Mucosa of stomach (tissue), 1 donor: ENCODE data around the gene RFX3.

ENCODE experiments used
- H3K27me3 ChIP-seq: one replicate; pipeline ENCODE4 v1.7.0; 2013; ENCODE audit warnings: mild to moderate bottlenecking, low read length; ENCODE audit not compliant: control insufficient read depth, insufficient read depth
- H3K36me3 ChIP-seq: one replicate; pipeline ENCODE4 v1.7.0; 2013; ENCODE audit warnings: low read length; ENCODE audit not compliant: control insufficient read depth, insufficient read depth
- H3K4me1 ChIP-seq: one replicate; pipeline ENCODE4 v1.7.0; 2013; ENCODE audit warnings: mild to moderate bottlenecking, low read length; ENCODE audit not compliant: control insufficient read depth, insufficient read depth
- H3K4me3 ChIP-seq: one replicate; pipeline ENCODE4 v1.7.0; 2013; ENCODE audit warnings: low read length
- H3K9ac ChIP-seq: one replicate; pipeline ENCODE4 v1.7.0; 2013; ENCODE audit warnings: mild to moderate bottlenecking, low read length, moderate library complexity
- H3K9me3 ChIP-seq: one replicate; pipeline ENCODE4 v1.7.0; 2013; ENCODE audit warnings: mild to moderate bottlenecking, low read length, moderate library complexity; ENCODE audit not compliant: control insufficient read depth
- donor health status: Pancreatic carcinoma.

RFX3 gene

DNA sequence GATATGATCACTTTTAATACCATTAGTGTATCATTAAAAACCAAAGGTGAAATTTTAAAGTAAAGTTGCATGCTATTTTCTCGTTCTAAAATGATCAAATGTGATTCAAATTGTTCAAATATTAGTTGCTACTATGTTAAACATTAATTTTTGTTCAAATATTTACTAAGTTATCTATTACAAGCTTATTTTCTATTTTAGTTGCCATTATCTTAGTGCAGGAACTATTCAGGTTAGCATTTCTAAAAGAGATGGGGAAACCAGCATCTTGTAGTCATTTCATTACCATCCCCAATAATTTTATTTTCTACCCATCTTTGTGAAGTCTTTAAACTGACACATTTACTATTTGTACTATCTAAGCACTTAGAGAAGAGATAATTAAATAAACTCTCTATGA is 166.0 kb downstream of the RFX3 start:
- H3K4me3 ChIP-seq = no peak overlapping the region
- H3K27me3 ChIP-seq = no peaks in the 10 kb centered on the region
- no peaks in the 10 kb centered on the region for H3K9me3 ChIP-seq
- H3K36me3 ChIP-seq = no peaks in the 10 kb centered on the region
- no peak overlapping the region for H3K9ac ChIP-seq
- H3K4me1 ChIP-seq = peaks cover 4% of the 10 kb centered on the region

DNA sequence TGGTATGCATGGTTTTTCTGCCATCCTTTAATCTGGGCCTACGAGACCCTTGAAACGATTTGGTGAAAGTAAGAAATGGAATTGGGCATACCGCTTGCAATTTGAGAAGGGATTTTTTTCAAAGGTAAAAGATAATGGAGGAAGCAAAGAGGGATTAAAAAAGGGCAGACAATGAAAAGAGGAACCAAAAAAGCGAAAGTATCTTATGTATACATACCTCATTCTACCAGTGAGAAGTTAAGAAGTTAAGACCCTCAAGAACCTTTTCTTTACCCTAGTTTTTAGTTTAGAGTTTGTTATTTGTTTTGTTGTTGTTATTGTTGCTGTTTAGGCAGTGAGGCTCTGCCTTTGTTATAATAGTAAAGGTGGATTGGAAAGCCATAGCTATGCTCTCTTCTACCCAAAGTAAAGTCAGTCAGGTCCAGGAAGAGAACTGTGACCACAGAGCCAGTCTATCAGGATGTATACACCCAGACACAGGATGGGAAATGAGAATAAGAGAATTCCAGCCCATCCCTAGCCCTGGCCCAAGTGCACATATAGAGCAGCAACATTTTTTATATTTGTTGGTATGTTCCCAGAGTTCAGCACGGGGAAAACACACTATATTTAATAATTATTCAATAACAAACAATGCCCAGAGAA is 166.6 kb downstream of the RFX3 start:
- no peaks in the 10 kb centered on the region for H3K27me3 ChIP-seq
- peaks cover 4% of the 10 kb centered on the region for H3K4me1 ChIP-seq
- H3K9ac ChIP-seq = no peak overlapping the region
- no peaks in the 10 kb centered on the region for H3K9me3 ChIP-seq
- no peaks in the 10 kb centered on the region for H3K36me3 ChIP-seq
- no peak overlapping the region for H3K4me3 ChIP-seq

DNA sequence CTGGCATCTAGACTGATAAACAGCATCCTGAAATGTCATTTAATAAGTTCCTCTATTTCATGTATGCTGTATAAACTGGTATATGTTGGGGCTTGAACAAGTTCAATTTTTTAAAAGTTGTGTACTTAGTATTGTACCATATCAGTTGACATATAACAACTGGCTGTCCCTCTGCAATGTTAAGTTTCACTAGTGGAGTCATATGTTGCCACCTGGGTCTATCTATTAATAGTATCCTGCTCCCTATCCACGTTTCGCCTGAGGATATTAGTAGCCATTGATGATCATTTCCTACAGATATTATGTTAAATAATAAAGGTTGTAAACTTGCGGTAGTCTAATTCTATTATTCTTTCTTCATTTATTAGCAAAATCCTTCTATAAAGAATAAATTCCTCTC is 177.6 kb downstream of the RFX3 start:
- no peaks in the 10 kb centered on the region for H3K4me1 ChIP-seq
- H3K36me3 ChIP-seq = no peaks in the 10 kb centered on the region
- no peak overlapping the region for H3K4me3 ChIP-seq
- H3K9me3 ChIP-seq = no peaks in the 10 kb centered on the region
- no peak overlapping the region for H3K9ac ChIP-seq
- no peaks in the 10 kb centered on the region for H3K27me3 ChIP-seq

DNA sequence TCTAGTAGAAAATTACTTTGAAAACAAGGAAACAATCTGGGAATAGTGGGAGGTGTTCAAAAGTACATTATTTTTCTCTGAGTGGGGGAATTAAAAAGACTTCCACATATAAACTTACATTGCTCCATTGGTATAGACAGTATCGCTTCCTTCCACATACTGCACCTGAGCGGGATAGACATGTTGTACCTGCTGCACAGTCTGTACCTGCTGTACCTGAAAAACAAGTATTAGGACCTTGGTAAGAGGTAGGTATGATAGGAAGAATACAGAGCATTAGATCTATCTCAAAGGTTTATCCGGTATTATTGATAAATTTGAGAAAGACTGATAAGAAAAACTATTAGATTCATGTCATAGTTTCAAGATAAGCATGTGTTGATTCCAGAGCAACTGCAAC is 179.3 kb downstream of the RFX3 start:
- H3K4me3 ChIP-seq = no peak overlapping the region
- H3K9ac ChIP-seq = no peak overlapping the region
- no peaks in the 10 kb centered on the region for H3K4me1 ChIP-seq
- H3K36me3 ChIP-seq = no peaks in the 10 kb centered on the region
- H3K27me3 ChIP-seq = no peaks in the 10 kb centered on the region
- no peaks in the 10 kb centered on the region for H3K9me3 ChIP-seq

DNA sequence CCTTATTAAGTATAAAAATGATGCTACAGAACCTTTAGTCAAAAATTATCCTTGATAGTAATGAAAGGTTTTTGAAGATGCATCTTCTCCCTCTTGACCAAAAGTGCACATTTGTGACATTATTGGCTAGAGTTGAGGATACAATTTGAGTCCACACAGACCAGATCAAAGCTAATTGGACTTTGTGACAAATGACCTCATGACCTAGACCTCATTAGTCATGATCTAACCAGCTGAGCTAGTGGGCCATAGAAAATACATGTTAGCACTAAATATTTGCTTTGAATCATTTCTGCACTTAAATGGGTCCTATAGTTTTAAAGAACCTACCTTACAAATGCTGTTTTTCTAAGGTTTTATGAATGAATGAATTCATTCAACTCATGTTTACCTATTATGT is 182.1 kb downstream of the RFX3 start:
- H3K36me3 ChIP-seq = no peaks in the 10 kb centered on the region
- no peaks in the 10 kb centered on the region for H3K4me1 ChIP-seq
- no peak overlapping the region for H3K9ac ChIP-seq
- H3K9me3 ChIP-seq = no peaks in the 10 kb centered on the region
- no peaks in the 10 kb centered on the region for H3K27me3 ChIP-seq
- H3K4me3 ChIP-seq = no peak overlapping the region

DNA sequence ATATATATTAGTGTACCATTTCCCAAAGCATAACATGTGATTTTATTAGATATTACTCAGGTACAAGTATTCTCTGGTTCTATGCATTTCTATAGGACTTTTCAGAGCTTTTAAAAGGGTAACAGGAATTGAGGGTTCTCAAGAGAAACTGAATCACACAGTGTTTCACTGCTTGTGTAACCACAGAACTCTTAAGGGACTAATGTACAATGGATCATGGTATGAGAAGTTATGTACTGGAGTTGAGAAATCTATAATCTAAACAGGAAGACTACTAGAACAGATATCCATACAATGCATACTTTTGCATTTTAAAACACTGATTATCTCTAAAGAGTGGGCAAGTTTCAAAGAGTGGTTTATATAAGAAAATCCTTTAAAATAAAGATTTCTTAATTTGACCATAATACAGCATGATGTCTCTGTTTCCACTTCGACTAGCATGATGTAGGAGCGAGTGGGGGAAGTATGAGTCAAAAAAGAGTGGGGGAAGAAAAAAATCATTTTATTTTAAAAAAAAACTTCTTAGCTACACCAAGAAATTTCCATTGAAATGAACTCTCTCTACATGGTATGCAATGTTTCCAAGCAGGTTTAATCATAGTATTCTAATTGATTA is 183.5 kb downstream of the RFX3 start:
- H3K36me3 ChIP-seq = no peaks in the 10 kb centered on the region
- no peak overlapping the region for H3K9ac ChIP-seq
- H3K4me3 ChIP-seq = no peak overlapping the region
- H3K4me1 ChIP-seq = peaks cover 6% of the 10 kb centered on the region
- no peaks in the 10 kb centered on the region for H3K9me3 ChIP-seq
- no peaks in the 10 kb centered on the region for H3K27me3 ChIP-seq

DNA sequence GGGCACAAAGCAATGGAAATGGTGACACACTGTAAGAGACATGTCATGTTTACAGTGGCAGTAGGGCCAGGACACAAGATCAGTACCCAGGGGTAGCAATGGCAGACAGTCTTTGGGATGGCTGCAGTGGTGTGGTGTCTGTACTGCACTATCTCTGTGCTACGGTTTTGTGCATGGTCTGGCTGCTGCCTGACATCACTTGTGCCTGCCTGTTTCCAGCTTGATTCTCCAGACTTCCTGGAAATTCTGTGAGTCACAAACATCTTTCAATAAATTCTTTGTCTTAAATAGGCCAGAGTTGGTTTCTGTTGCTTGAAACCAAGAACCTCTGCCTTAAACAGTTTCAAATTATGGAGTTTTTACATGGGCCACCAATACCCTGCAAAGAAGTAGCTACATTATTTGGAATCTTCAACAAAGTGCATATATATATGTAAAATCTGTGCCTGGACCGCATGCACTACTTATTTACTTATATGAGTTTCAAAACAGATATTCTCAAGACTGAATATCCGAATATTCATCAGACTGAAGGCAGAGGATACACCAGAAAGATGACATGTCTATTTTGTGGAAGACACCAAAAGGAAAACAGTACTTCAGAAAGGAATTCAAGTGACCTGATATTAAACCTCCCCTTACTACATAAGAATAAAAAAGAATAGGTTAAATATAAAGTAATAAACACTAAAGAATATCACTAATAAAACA is 188.1 kb downstream of the RFX3 start:
- no peak overlapping the region for H3K4me3 ChIP-seq
- no peak overlapping the region for H3K9ac ChIP-seq
- no peaks in the 10 kb centered on the region for H3K36me3 ChIP-seq
- H3K27me3 ChIP-seq = no peaks in the 10 kb centered on the region
- H3K4me1 ChIP-seq = peaks cover 10% of the 10 kb centered on the region
- no peaks in the 10 kb centered on the region for H3K9me3 ChIP-seq

DNA sequence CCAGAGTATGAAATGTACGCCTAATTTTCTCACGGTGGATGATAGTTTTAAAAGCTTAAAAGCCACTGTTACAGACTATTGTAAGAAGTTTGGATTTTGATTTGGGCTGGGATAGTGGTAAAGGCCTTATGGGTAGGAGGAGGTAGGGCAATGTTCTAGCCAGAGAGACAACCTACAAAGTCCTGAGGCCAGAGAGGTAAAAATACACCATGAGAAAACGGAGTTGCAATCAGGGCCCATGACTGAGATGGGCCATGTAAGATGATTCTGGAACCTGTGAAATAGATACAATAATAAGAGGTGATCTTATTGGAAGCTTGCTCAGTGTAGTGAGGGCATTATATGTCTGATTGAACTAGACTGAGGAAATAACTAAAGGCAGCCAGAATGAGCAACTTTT is 188.8 kb downstream of the RFX3 start:
- Histone ChIP-seq H3K9ac (no peak overlapping the region), H3K9me3 (no peaks in the 10 kb centered on the region), H3K4me3 (no peak overlapping the region), H3K4me1 (peaks cover 10% of the 10 kb centered on the region), H3K36me3 (no peaks in the 10 kb centered on the region), H3K27me3 (no peaks in the 10 kb centered on the region)

DNA sequence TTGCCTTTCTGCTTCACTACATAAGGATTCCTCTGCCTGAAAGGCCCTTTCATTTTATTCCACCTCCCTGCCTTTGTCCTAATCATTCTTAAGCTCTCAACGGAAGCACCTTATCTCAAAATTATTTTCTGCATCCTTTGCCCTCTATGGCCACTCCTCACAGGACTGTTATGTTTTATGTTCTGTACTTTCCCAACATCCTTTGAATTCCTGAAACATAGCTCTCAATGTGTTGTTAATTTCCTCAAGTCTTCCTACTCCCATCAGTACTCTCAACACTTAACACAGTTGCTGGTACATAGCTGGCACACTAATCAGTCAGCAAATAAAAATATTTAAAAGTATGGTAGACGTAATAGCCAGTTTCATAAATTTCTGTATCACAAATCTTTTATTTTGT is 193.0 kb downstream of the RFX3 start:
- H3K4me1 ChIP-seq = peaks cover 9% of the 10 kb centered on the region
- H3K9me3 ChIP-seq = no peaks in the 10 kb centered on the region
- no peak overlapping the region for H3K4me3 ChIP-seq
- H3K36me3 ChIP-seq = no peaks in the 10 kb centered on the region
- H3K9ac ChIP-seq = no peak overlapping the region
- H3K27me3 ChIP-seq = no peaks in the 10 kb centered on the region

DNA sequence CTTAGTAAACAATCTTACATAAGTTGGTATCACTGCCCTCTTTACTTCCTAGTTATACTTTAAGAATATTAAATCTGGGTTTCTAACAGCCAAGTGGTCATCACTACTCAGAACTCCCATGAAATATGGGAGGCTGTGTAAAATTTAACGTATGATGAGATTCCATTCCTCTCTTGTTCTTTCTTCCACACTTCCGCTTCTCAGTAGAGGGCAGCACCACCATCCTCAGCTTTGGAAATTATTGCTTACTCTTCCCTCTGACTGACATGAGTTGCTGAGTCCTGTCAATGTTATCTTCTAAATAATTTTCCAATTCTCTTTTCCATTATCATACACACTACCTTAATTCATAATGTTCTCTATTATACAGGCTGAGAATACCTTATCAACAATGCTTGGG is 194.0 kb downstream of the RFX3 start:
- Histone ChIP-seq H3K27me3 (no peaks in the 10 kb centered on the region), H3K9ac (no peak overlapping the region), H3K9me3 (no peaks in the 10 kb centered on the region), H3K4me3 (no peak overlapping the region), H3K4me1 (no peaks in the 10 kb centered on the region), H3K36me3 (no peaks in the 10 kb centered on the region)

DNA sequence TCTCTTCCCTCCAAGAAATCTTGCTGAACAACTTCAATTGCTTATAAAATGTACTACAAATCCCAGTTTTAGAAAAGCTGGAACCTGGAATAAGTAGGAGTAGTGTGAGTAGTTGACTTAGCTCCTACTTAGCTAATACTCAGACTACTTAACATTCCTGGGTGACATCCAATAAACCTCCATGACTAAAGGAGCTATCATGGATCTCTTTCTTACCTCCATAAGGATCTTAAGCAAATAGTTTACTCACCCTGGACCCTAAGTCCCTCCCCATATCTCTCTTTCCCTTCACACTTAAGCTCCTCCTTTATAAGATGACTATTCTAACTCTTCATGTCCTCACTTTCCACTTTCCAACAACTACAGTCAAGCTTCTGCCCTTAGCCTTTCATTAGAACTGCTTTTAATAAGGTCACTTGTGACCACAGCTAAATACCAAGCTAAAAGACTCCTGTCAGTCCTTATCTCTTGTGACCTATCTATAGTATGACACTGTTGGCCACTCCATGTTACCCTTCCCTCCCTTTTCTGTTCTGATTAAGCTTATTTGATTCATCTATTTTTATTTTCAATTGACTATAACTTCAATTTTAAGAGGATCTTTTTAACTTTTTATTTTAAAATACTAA is 194.9 kb downstream of the RFX3 start:
- Histone ChIP-seq H3K4me1 (no peaks in the 10 kb centered on the region), H3K9ac (no peak overlapping the region), H3K4me3 (no peak overlapping the region), H3K27me3 (no peaks in the 10 kb centered on the region), H3K9me3 (no peaks in the 10 kb centered on the region), H3K36me3 (no peaks in the 10 kb centered on the region)

DNA sequence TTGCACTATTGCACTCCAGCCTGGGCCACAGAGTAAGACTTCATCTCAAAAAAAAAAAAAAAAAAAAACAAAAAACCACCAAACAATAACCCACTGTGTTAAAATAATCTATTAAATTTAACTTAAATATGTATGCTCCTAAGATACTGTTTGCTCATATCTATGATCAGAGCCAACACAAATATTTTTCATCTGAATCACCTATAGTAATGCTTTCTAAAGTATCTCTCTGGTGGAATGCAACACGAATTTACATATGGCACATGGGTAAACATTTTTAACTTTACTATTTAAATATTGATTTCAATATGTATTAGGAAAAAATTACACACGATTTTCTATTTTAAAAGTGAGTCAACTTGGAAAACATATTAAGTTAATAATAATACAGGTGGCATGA is 196.4 kb downstream of the RFX3 start:
- Histone ChIP-seq H3K9me3 (no peaks in the 10 kb centered on the region), H3K4me3 (no peak overlapping the region)

More for the DNA sequence above, 196.4 kb downstream of the RFX3 start:
- Histone ChIP-seq H3K9ac (no peak overlapping the region), H3K36me3 (no peaks in the 10 kb centered on the region), H3K4me1 (no peaks in the 10 kb centered on the region), H3K27me3 (no peaks in the 10 kb centered on the region)
